Measurements from ENCODE around the gene ATP6V0C. TPM values are rescaled to one million over a fixed set of nuclear protein-coding genes. Genes with fewer than 3 reads are reported as not detected.

Gene ATP6V0C
- total RNA-seq, 2 donors from 2014 or later = 176 to 180 TPM

GRCh38 chr16:2481676-2482075 is 32.1 kb upstream of the ATP6V0C start:
- Mint-ChIP-seq H3K27me3 (ENCODE audit: insufficient read depth) (peaks cover 4% of the 10 kb centered on the region), H3K9me3 (no peaks in the 10 kb centered on the region), H3K4me3 (no peak overlapping the region), H3K36me3 (ENCODE audit: low read depth) (no peaks in the 10 kb centered on the region), H3K27ac (no peak overlapping the region), H3K4me1 (peaks cover 3% of the 10 kb centered on the region)
- Histone ChIP-seq H3K36me3 (ENCODE audit: control insufficient read depth, insufficient read depth, low read length) (no peaks in the 10 kb centered on the region), H3K27me3 (ENCODE audit: control insufficient read depth, insufficient read depth, low read length, poor library complexity, severe bottlenecking) (peaks cover 2% of the 10 kb centered on the region), H3K4me1 (ENCODE audit: control insufficient read depth, insufficient read depth, low read length) (no peaks in the 10 kb centered on the region), H3K9ac (ENCODE audit: extremely low read depth, low read length, poor library complexity, severe bottlenecking) (no peak overlapping the region), H3K27ac (ENCODE audit: low read depth, low read length) (no peak overlapping the region), H3K9me3 (ENCODE audit: control insufficient read depth, low read length) (no peaks in the 10 kb centered on the region), H3K4me3 (ENCODE audit: low read length) (no peak overlapping the region)
- DNase-seq = no peak
- WGBS, 2 experiments (ENCODE audit: insufficient coverage in 1 of 2, insufficient read length in 1 of 2) = 88 to 90% methylated on average over 7 of the region's 7 CpGs
- TF ChIP-seq CTCF (conservative IDR thresholded peaks at IDR 0.05) = no peak

GRCh38 chr16:2482249-2482648 is 31.5 kb upstream of the ATP6V0C start:
- Histone ChIP-seq H3K4me3 (ENCODE audit: low read length) (no peak overlapping the region), H3K9ac (ENCODE audit: extremely low read depth, low read length, poor library complexity, severe bottlenecking) (no peak overlapping the region), H3K36me3 (ENCODE audit: control insufficient read depth, insufficient read depth, low read length) (no peaks in the 10 kb centered on the region), H3K27ac (ENCODE audit: low read depth, low read length) (no peak overlapping the region), H3K9me3 (ENCODE audit: control insufficient read depth, low read length) (no peaks in the 10 kb centered on the region), H3K27me3 (ENCODE audit: control insufficient read depth, insufficient read depth, low read length, poor library complexity, severe bottlenecking) (no peaks in the 10 kb centered on the region), H3K4me1 (ENCODE audit: control insufficient read depth, insufficient read depth, low read length) (no peaks in the 10 kb centered on the region)
- no peak for TF ChIP-seq CTCF (conservative IDR thresholded peaks at IDR 0.05)
- WGBS, 2 experiments (ENCODE audit: insufficient coverage in 1 of 2, insufficient read length in 1 of 2) = 88 to 90% methylated on average over 4 to 13 of the region's 13 CpGs
- DNase-seq = no peak
- H3K36me3 Mint-ChIP-seq (ENCODE audit: low read depth) = no peaks in the 10 kb centered on the region
- peaks cover 3% of the 10 kb centered on the region for H3K27me3 Mint-ChIP-seq (ENCODE audit: insufficient read depth)
- peak overlapping the region; percentile 30 for H3K27ac Mint-ChIP-seq
- peaks cover 3% of the 10 kb centered on the region for H3K4me1 Mint-ChIP-seq
- H3K9me3 Mint-ChIP-seq = no peaks in the 10 kb centered on the region
- H3K4me3 Mint-ChIP-seq = no peak overlapping the region

GRCh38 chr16:2482708-2483534 is 30.8 kb upstream of the ATP6V0C start:
- no peak overlapping the region for H3K9ac ChIP-seq (ENCODE audit: extremely low read depth, low read length, poor library complexity, severe bottlenecking)
- Mint-ChIP-seq H3K4me1 (peaks cover 3% of the 10 kb centered on the region), H3K4me3 (no peak overlapping the region)

More at GRCh38 chr16:2482708-2483534, 30.8 kb upstream of the ATP6V0C start:
- WGBS, 2 experiments (ENCODE audit: insufficient coverage in 1 of 2, insufficient read length in 1 of 2) = 92 to 98% methylated on average over 15 to 32 of the region's 32 CpGs
- H3K4me3 ChIP-seq (ENCODE audit: low read length) = no peak overlapping the region
- H3K9me3 ChIP-seq (ENCODE audit: control insufficient read depth, low read length) = no peaks in the 10 kb centered on the region
- Mint-ChIP-seq H3K27ac (peak overlapping the region; percentile 30), H3K36me3 (ENCODE audit: low read depth) (no peaks in the 10 kb centered on the region), H3K27me3 (ENCODE audit: insufficient read depth) (no peaks in the 10 kb centered on the region), H3K9me3 (no peaks in the 10 kb centered on the region)
- TF ChIP-seq CTCF (conservative IDR thresholded peaks at IDR 0.05) = no peak
- H3K4me1 ChIP-seq (ENCODE audit: control insufficient read depth, insufficient read depth, low read length) = no peaks in the 10 kb centered on the region
- no peak for DNase-seq
- no peaks in the 10 kb centered on the region for H3K27me3 ChIP-seq (ENCODE audit: control insufficient read depth, insufficient read depth, low read length, poor library complexity, severe bottlenecking)
- H3K36me3 ChIP-seq (ENCODE audit: control insufficient read depth, insufficient read depth, low read length) = no peaks in the 10 kb centered on the region
- no peak overlapping the region for H3K27ac ChIP-seq (ENCODE audit: low read depth, low read length)

All from endodermal cell (in vitro differentiated cells).